K562 (cell line): ENCODE measurements around the gene PDE1A. TPM values are rescaled to one million over a fixed set of nuclear protein-coding genes. Genes with fewer than 3 reads are reported as not detected.

Experiments used
- ATAC-seq: fragments of 200-7000 bp; cut with Tn5 transposase; 3 replicates; pipeline ENCODE4 v1.9.1; 2020; ENCODE audit warnings: moderate library complexity
- BruUV-seq: library from RNA; stranded (reverse); fragments of 400-500 nt; replicated peaks from 2 replicates; lab custom pipeline; 2021; lab: Mats Ljungman, UMichigan
- CTCF ChIA-PET: fragments of 300-600 bp; formaldehyde crosslinking; extraction: SDS; loops from one replicate; lab custom pipeline; 2021; ENCODE audit warnings: low intra/inter-chr PET ratio; lab: Yijun Ruan, JAX
- POLR2A ChIA-PET: fragments of 300-600, 350-650 bp; sonication (Branson Sonifier 250); formaldehyde crosslinking; extraction: SDS; loops from one replicate; lab custom pipeline; 2021; ENCODE audit warnings: antibody characterized with exemption, inconsistent platforms; lab: Yijun Ruan, JAX
- DNase-seq, 4 experiments: peaks; one replicate each; pipeline versions ENCODE4 v3.0.0 to v3.0.0-alpha.2; 2011 to 2018; ENCODE audit warnings: low spot score in 3 of 4, mixed read lengths in 3 of 4; ENCODE audit errors: extremely low read depth in 1 of 4
- FAIRE-seq: peaks from 2 replicates; lab custom pipeline; 2011; peaks lifted over from hg19 to GRCh38; lab: Jason Lieb, UNC
- H2AFZ ChIP-seq: 2 replicates; pipeline ENCODE4 v1.6.0; 2011; ENCODE audit warnings: low read depth, low read length, control low read depth, inconsistent platforms
- H3K27ac ChIP-seq: fragments of 200-600 bp; 3 replicates; pipeline ENCODE4 v1.8.0; 2011; ENCODE audit warnings: low read depth, mild to moderate bottlenecking, control low read depth, inconsistent platforms, low read length, moderate library complexity, mixed read lengths; ENCODE audit errors: extremely low read depth
- H3K27me3 ChIP-seq, 2 experiments: fragments of 300-600 bp in 1 of 2; 2 replicates in 1 of 2; 3 replicates in 1 of 2; pipeline versions ENCODE4 v1.6.0 to v1.8.0; 2011; ENCODE audit warnings: inconsistent platforms in 2 of 2, low read length in 2 of 2, mild to moderate bottlenecking in 1 of 2, mixed read lengths in 1 of 2, moderate library complexity in 1 of 2; ENCODE audit not compliant: control insufficient read depth in 2 of 2, insufficient read depth in 2 of 2
- H3K36me3 ChIP-seq: fragments of 300-600 bp; 3 replicates; pipeline ENCODE4 v1.8.0; 2011; ENCODE audit warnings: mild to moderate bottlenecking, low read length, inconsistent platforms; ENCODE audit not compliant: control insufficient read depth, insufficient read depth
- H3K4me1 ChIP-seq, 2 experiments: fragments of 200-600 bp in 1 of 2; replicated peaks in 1 of 2; 2 replicates in 1 of 2; 3 replicates in 1 of 2; pipeline versions ENCODE4 v1.5.1 to v1.8.0; 2011; ENCODE audit warnings: inconsistent platforms in 2 of 2, low read length in 2 of 2, mild to moderate bottlenecking in 1 of 2, mixed read lengths in 1 of 2, moderate library complexity in 1 of 2; ENCODE audit not compliant: control insufficient read depth in 2 of 2, insufficient read depth in 2 of 2
- H3K4me2 ChIP-seq: 2 replicates; pipeline ENCODE4 v1.6.1; 2011; ENCODE audit warnings: low read length, control low read depth, inconsistent platforms, mixed read lengths; ENCODE audit not compliant: insufficient read depth
- H3K4me3 ChIP-seq: fragments of 200-600 bp; sonication (generic), shearing (Covaris generic); 2 replicates; pipeline ENCODE4 v1.5.1; 2016; ENCODE audit warnings: control low read depth, inconsistent platforms
- H3K79me2 ChIP-seq: fragments of 200-600 bp; 3 replicates; pipeline ENCODE4 v1.8.0; 2011; ENCODE audit warnings: low read length, inconsistent platforms; ENCODE audit not compliant: control insufficient read depth, insufficient read depth
- H3K9ac ChIP-seq, 2 experiments: 2 replicates each; pipeline versions ENCODE4 v1.6.0 to v1.6.1; 2011; ENCODE audit warnings: low read depth in 2 of 2, low read length in 2 of 2, control low read depth in 1 of 2, inconsistent platforms in 1 of 2, mild to moderate bottlenecking in 1 of 2, mixed read lengths in 1 of 2; ENCODE audit not compliant: insufficient read depth in 1 of 2
- H3K9me1 ChIP-seq: one replicate; pipeline ENCODE4 v1.6.0; 2011; ENCODE audit warnings: inconsistent platforms, mild to moderate bottlenecking, low read length, moderate library complexity; ENCODE audit not compliant: control insufficient read depth, insufficient read depth
- H3K9me3 ChIP-seq: replicated peaks from 2 replicates; pipeline ENCODE4 v1.5.1; 2011; ENCODE audit warnings: low read depth, low read length, inconsistent platforms; ENCODE audit not compliant: control insufficient read depth, insufficient read depth
- H4K20me1 ChIP-seq: replicated peaks from 2 replicates; pipeline ENCODE4 v1.6.1; 2011; ENCODE audit warnings: low read length, inconsistent platforms, mixed read lengths; ENCODE audit not compliant: control insufficient read depth, insufficient read depth
- CBFA2T2 ChIP-seq: fragments of 450-650 bp; conservative IDR thresholded peaks from 2 replicates; pipeline ENCODE4 v1.6.1; 2017; ENCODE audit warnings: mild to moderate bottlenecking
- CBX3 ChIP-seq, 2 experiments: IDR thresholded peaks; 1 replicate in 1 of 2; 2 replicates in 1 of 2; pipeline ENCODE4 v1.6.1; 2012; ENCODE audit warnings: inconsistent platforms in 2 of 2, low read length in 2 of 2, borderline replicate concordance in 1 of 2, control low read depth in 1 of 2
- CHD2 ChIP-seq: IDR thresholded peaks from 2 replicates; pipeline ENCODE4 v1.6.1; 2011; ENCODE audit warnings: low read depth, low read length
- GABPA ChIP-seq: fragments of 200-800 bp; sonication (Bioruptor generic); conservative IDR thresholded peaks from 2 replicates; pipeline ENCODE4 v1.6.1; 2016; ENCODE audit warnings: low read depth, missing genetic modification characterization, missing compliant biosample characterization
- KLF6 ChIP-seq: fragments of 250-450 bp; sonication (Bioruptor Pico); IDR thresholded peaks from 2 replicates; pipeline ENCODE4 v1.4.0; 2020; ENCODE audit warnings: mild to moderate bottlenecking, moderate library complexity, borderline replicate concordance
- RAD51 ChIP-seq: fragments of 450-650 bp; IDR thresholded peaks from 2 replicates; pipeline ENCODE4 v1.7.1; 2016; ENCODE audit warnings: low read depth, mild to moderate bottlenecking, borderline replicate concordance
- TEAD4 ChIP-seq, 2 experiments: sonication (generic) in 1 of 2; formaldehyde crosslinking in 1 of 2; IDR thresholded peaks; 2 replicates each; pipeline versions ENCODE4 v1.6.1 to v1.8.0; 2012 to 2022; ENCODE audit warnings: borderline replicate concordance in 1 of 2, inconsistent platforms in 1 of 2, low read length in 1 of 2, mild to moderate bottlenecking in 1 of 2, missing genetic modification reagents in 1 of 2
- XRCC5 ChIP-seq: fragments of 200-400 bp; formaldehyde crosslinking; IDR thresholded peaks from 2 replicates; pipeline ENCODE4 v1.6.1; 2017; ENCODE audit warnings: low read depth, mild to moderate bottlenecking, low read length
- ZNF263 ChIP-seq: sonication (generic); formaldehyde crosslinking; IDR thresholded peaks from 2 replicates; pipeline ENCODE4 v1.8.0; 2022; ENCODE audit warnings: mild to moderate bottlenecking, missing genetic modification reagents, borderline replicate concordance
- ZNF316 ChIP-seq: fragments of 450-650 bp; IDR thresholded peaks from 2 replicates; pipeline ENCODE4 v1.6.1; 2016
- ZNF436 ChIP-seq: fragments of 250-450, 450-650 bp; sonication (Bioruptor Pico); formaldehyde crosslinking; IDR thresholded peaks from 2 replicates; pipeline ENCODE4 v1.7.0; 2020; ENCODE audit warnings: mild to moderate bottlenecking
- ZNF551 ChIP-seq: fragments of 250-450 bp; sonication (Bioruptor Pico); IDR thresholded peaks from 2 replicates; pipeline ENCODE4 v1.5.0; 2021; ENCODE audit warnings: mild to moderate bottlenecking, moderate library complexity
- ZNF785 ChIP-seq: fragments of 250-450 bp; sonication (Bioruptor Pico); IDR thresholded peaks from 2 replicates; pipeline ENCODE4 v1.4.0; 2020; ENCODE audit warnings: mild to moderate bottlenecking
- WGBS: fragments of 100-300 bp; shearing (Covaris generic); methylation state at CpG from one replicate; pipeline ENCODE4 v1.1.6; 2016; ENCODE audit warnings: low coverage, mixed read lengths; ENCODE audit not compliant: insufficient coverage; ENCODE audit errors: missing lambda C conversion rate; 5-methylcytosine and 5-hydroxymethylcytosine counted together
- in situ Hi-C: fragments of 300-500 bp; cut with MboI; formaldehyde crosslinking; loops from 4 replicates; pipeline ENCODE4 v1.15.0; 2018; ENCODE audit warnings: inconsistent platforms, mixed read lengths
- intact Hi-C: fragments of 100-400 bp; cut with micrococcal nuclease; formaldehyde crosslinking; loops from 2 replicates; pipeline ENCODE4 v1.14.2; 2022
- polyA plus RNA-seq, 8 experiments: library from polyadenylated mRNA; depleted of rRNA in 4 of 8; stranded (reverse) in 5 of 8; unstranded in 3 of 8; fragments of >200 nt; fragmentation: Nextera tagmentation in 2 of 8; fragmentation: Illumina TruSeq in 1 of 8; extraction: Ambion mirVana in 2 of 8; extraction: Trizol in 1 of 8; gene quantifications; 2 replicates each; pipeline versions ENCODE4 v1.2.1 to v1.2.3, GENCODE V29; 2011 to 2014; ENCODE audit warnings: inconsistent platforms in 1 of 8, missing spikeins in 1 of 8
- total RNA-seq, 7 experiments: library from RNA; depleted of rRNA in 6 of 7; stranded (reverse); fragments of >200 nt in 6 of 7; fragmentation: Illumina TruSeq in 2 of 7; extraction: Trizol in 2 of 7; gene quantifications; 2 replicates each; pipeline versions ENCODE4 v1.2.1 to v1.2.3, GENCODE V29; 2011 to 2021; ENCODE audit warnings: low replicate concordance in 1 of 7
- TF ChIP-seq, protein P1 (sequence below): sonication (generic); formaldehyde crosslinking; IDR thresholded peaks from 2 replicates; pipeline ENCODE4 v1.8.1; 2023; ENCODE audit warnings: mild to moderate bottlenecking, missing genetic modification reagents
- TF ChIP-seq, protein P2 (sequence below): fragments of 450-650 bp; conservative IDR thresholded peaks from 2 replicates; pipeline ENCODE4 v1.6.1; 2016; ENCODE audit warnings: missing genetic modification characterization, low read depth, mild to moderate bottlenecking, missing compliant biosample characterization, moderate library complexity
- TF ChIP-seq, protein P3 (sequence below), 2 experiments: fragments of 200-800 bp in 1 of 2; sonication (Bioruptor generic) in 1 of 2; sonication (generic) in 1 of 2; formaldehyde crosslinking in 1 of 2; IDR thresholded peaks in 1 of 2; conservative IDR thresholded peaks in 1 of 2; 2 replicates each; pipeline versions ENCODE4 v1.5.0 to v1.6.1; 2016 to 2020; ENCODE audit warnings: missing compliant biosample characterization in 1 of 2, missing genetic modification characterization in 1 of 2, missing genetic modification reagents in 1 of 2

Gene PDE1A
- total and polyA plus RNA-seq, 9 of the 15 experiments (the other 6 are each of a cell fraction or from before 2014, with no cell fraction given) = 0.14 to 0.91 (median 0.32) TPM

DNA sequence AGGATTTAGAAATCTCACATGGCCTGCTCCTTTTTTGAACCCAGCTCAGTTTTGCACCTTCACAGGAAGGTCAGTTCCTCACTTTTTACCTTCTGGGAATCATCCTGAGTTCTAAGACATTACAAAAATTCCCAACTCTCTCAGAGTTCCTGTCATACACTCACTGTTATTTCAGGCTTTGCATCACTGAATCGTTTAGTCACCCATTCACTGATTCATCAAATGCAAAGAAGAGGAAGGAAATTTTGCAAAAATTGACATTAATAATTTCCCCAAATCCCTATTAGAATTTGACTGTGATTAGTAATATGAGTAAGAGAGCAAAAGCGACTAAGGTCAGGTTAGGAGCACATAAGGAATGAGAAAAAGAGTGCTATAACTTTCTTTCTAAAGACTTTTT, 197.5 kb downstream of the PDE1A start:
- Histone ChIP-seq H3K9me3 (no peaks in the 10 kb centered on the region), H3K9me1 (no peaks in the 10 kb centered on the region), H3K4me2 (no peak overlapping the region), H4K20me1 (no peaks in the 10 kb centered on the region), H3K27me3 (no peaks in the 10 kb centered on the region), H3K4me1 (no peaks in the 10 kb centered on the region), H3K36me3 (no peaks in the 10 kb centered on the region), H3K4me3 (no peak overlapping the region), H2AFZ (no peak overlapping the region), H3K27ac (no peak overlapping the region), H3K79me2 (no peaks in the 10 kb centered on the region), H3K9ac (no peak overlapping the region)
- ChIA-PET POLR2A (no interaction called here), CTCF (no interaction called here)
- FAIRE-seq (no peak), DNase-seq (no peak), ATAC-seq (no peak)
- intact Hi-C loops (no loop called here), in situ Hi-C loops (no loop called here)
- TF ChIP-seq CBX3 (IDR thresholded peaks at IDR 0.05; ENCODE audit: borderline replicate concordance in 1 of 2, low read length in 2 of 2) (no peak), ZNF436 (CRISPR knock-in tag) (no peak), ZNF316 (no peak), XRCC5 (no peak), CBFA2T2 (no peak), ZNF263 (CRISPR knock-in tag) (no peak), KLF6 (CRISPR knock-in tag) (no peak), GABPA (tag) (no peak), ZNF785 (CRISPR knock-in tag) (no peak), RAD51 (no peak), CHD2 (no peak), ZNF551 (CRISPR knock-in tag) (no peak), TEAD4 (IDR thresholded peaks at IDR 0.05; ENCODE audit: low read length) (no peak), TEAD4 (CRISPR knock-in tag; IDR thresholded peaks at IDR 0.05; ENCODE audit: borderline replicate concordance) (no peak)
- TF ChIP-seq, protein P1, sequence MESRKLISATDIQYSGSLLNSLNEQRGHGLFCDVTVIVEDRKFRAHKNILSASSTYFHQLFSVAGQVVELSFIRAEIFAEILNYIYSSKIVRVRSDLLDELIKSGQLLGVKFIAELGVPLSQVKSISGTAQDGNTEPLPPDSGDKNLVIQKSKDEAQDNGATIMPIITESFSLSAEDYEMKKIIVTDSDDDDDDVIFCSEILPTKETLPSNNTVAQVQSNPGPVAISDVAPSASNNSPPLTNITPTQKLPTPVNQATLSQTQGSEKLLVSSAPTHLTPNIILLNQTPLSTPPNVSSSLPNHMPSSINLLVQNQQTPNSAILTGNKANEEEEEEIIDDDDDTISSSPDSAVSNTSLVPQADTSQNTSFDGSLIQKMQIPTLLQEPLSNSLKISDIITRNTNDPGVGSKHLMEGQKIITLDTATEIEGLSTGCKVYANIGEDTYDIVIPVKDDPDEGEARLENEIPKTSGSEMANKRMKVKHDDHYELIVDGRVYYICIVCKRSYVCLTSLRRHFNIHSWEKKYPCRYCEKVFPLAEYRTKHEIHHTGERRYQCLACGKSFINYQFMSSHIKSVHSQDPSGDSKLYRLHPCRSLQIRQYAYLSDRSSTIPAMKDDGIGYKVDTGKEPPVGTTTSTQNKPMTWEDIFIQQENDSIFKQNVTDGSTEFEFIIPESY (CRISPR knock-in tag) = no peak
- TF ChIP-seq, protein P2, sequence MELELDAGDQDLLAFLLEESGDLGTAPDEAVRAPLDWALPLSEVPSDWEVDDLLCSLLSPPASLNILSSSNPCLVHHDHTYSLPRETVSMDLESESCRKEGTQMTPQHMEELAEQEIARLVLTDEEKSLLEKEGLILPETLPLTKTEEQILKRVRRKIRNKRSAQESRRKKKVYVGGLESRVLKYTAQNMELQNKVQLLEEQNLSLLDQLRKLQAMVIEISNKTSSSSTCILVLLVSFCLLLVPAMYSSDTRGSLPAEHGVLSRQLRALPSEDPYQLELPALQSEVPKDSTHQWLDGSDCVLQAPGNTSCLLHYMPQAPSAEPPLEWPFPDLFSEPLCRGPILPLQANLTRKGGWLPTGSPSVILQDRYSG (tag) = no peak
- TF ChIP-seq, protein P3, sequence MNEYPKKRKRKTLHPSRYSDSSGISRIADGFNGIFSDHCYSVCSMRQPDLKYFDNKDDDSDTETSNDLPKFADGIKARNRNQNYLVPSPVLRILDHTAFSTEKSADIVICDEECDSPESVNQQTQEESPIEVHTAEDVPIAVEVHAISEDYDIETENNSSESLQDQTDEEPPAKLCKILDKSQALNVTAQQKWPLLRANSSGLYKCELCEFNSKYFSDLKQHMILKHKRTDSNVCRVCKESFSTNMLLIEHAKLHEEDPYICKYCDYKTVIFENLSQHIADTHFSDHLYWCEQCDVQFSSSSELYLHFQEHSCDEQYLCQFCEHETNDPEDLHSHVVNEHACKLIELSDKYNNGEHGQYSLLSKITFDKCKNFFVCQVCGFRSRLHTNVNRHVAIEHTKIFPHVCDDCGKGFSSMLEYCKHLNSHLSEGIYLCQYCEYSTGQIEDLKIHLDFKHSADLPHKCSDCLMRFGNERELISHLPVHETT (CRISPR knock-in tag; conservative IDR thresholded peaks at IDR 0.05 in 1 of 2, IDR thresholded peaks at IDR 0.05 in 1 of 2) = no peak
- BruUV-seq = no TSS peak
- WGBS = 0% methylated on average over 2 of the region's 2 CpGs
